H9 (cell line): ENCODE measurements around the gene EHD3. TPM values are rescaled to one million over a fixed set of nuclear protein-coding genes. Genes with fewer than 3 reads are reported as not detected.
A peak's percentile ranks its signal among the peaks of the same experiment; 100 is the strongest.

Experiments used
- DNase-seq: peaks from one replicate; pipeline ENCODE4 v3.0.0-alpha.2; 2017
- H2AFZ ChIP-seq: one replicate; pipeline ENCODE4 v1.6.1; 2013; ENCODE audit warnings: mild to moderate bottlenecking, low read length, control low read depth, moderate library complexity
- H2AK5ac ChIP-seq: 2 replicates; pipeline ENCODE4 v1.6.1; 2013; ENCODE audit warnings: low read length, control low read depth, mixed read lengths; ENCODE audit not compliant: insufficient read length
- H2BK120ac ChIP-seq: one replicate; pipeline ENCODE4 v1.6.1; 2013; ENCODE audit warnings: low read depth, mild to moderate bottlenecking, low read length, control low read depth, inconsistent platforms; ENCODE audit not compliant: poor library complexity, severe bottlenecking
- H2BK12ac ChIP-seq: 2 replicates; pipeline ENCODE4 v1.6.1; 2013; ENCODE audit warnings: low read length, control low read depth, mixed read lengths, low read depth; ENCODE audit not compliant: insufficient read length
- H2BK15ac ChIP-seq: 2 replicates; pipeline ENCODE4 v1.6.1; 2013; ENCODE audit warnings: low read depth, low read length, control low read depth
- H2BK20ac ChIP-seq: one replicate; pipeline ENCODE4 v1.6.1; 2013; ENCODE audit warnings: low read depth, mild to moderate bottlenecking, low read length, control low read depth, inconsistent platforms; ENCODE audit not compliant: poor library complexity, severe bottlenecking
- H2BK5ac ChIP-seq: 2 replicates; pipeline ENCODE4 v1.6.1; 2013; ENCODE audit warnings: low read length, control low read depth, mixed read lengths; ENCODE audit not compliant: insufficient read length
- H3K14ac ChIP-seq: 2 replicates; pipeline ENCODE4 v1.6.1; 2013; ENCODE audit warnings: low read length, control low read depth; ENCODE audit not compliant: insufficient read depth
- H3K18ac ChIP-seq: 2 replicates; pipeline ENCODE4 v1.6.1; 2013; ENCODE audit warnings: low read depth, mild to moderate bottlenecking, mixed read lengths, low read length, control low read depth; ENCODE audit not compliant: insufficient read length
- H3K23ac ChIP-seq: 2 replicates; pipeline ENCODE4 v1.6.1; 2013; ENCODE audit warnings: low read length, control low read depth, mixed read lengths, low read depth; ENCODE audit not compliant: insufficient read length
- H3K23me2 ChIP-seq: 2 replicates; pipeline ENCODE4 v1.6.1; 2013; ENCODE audit warnings: low read depth, mild to moderate bottlenecking, mixed read lengths, low read length, control low read depth; ENCODE audit not compliant: insufficient read length, poor library complexity, severe bottlenecking
- H3K27ac ChIP-seq: 2 replicates; pipeline ENCODE4 v1.5.1; 2013; ENCODE audit warnings: low read length, control low read depth, mixed read lengths, low read depth; ENCODE audit not compliant: insufficient read length
- H3K27me3 ChIP-seq: 2 replicates; pipeline ENCODE4 v1.6.1; 2013; ENCODE audit warnings: low read length, control low read depth, inconsistent platforms; ENCODE audit not compliant: insufficient read depth
- H3K4ac ChIP-seq: 2 replicates; pipeline ENCODE4 v1.6.1; 2013; ENCODE audit warnings: low read depth, mild to moderate bottlenecking, control low read depth, inconsistent platforms, low read length, moderate library complexity
- H3K4me1 ChIP-seq: 2 replicates; pipeline ENCODE4 v1.6.1; 2013; ENCODE audit warnings: low read length, control low read depth, inconsistent platforms; ENCODE audit not compliant: insufficient read depth
- H3K4me2 ChIP-seq: 2 replicates; pipeline ENCODE4 v1.6.1; 2013; ENCODE audit warnings: low read length, control low read depth, mixed read lengths; ENCODE audit not compliant: insufficient read length, insufficient read depth
- H3K56ac ChIP-seq: 2 replicates; pipeline ENCODE4 v1.6.1; 2013; ENCODE audit warnings: low read depth, mild to moderate bottlenecking, mixed read lengths, low read length, control low read depth; ENCODE audit not compliant: insufficient read length
- H3K79me1 ChIP-seq: 2 replicates; pipeline ENCODE4 v1.6.1; 2013; ENCODE audit warnings: low read depth, mild to moderate bottlenecking, moderate library complexity, low read length, control low read depth, inconsistent platforms; ENCODE audit not compliant: insufficient read depth, poor library complexity, severe bottlenecking
- H3K79me2 ChIP-seq: 2 replicates; pipeline ENCODE4 v1.6.1; 2013; ENCODE audit warnings: low read length, control low read depth, inconsistent platforms; ENCODE audit not compliant: insufficient read depth
- H3K9ac ChIP-seq: 2 replicates; pipeline ENCODE4 v1.6.1; 2013; ENCODE audit warnings: low read length, control low read depth, mixed read lengths; ENCODE audit not compliant: insufficient read length; ENCODE audit errors: extremely low read depth
- H3K9me3 ChIP-seq: one replicate; pipeline ENCODE4 v1.6.1; 2013; ENCODE audit warnings: low read depth, low read length, inconsistent platforms; ENCODE audit not compliant: control insufficient read depth
- H3T11ph ChIP-seq: one replicate; pipeline ENCODE4 v1.6.1; 2013; ENCODE audit warnings: mild to moderate bottlenecking, low read length, control low read depth, inconsistent platforms
- H4K20me1 ChIP-seq: one replicate; pipeline ENCODE4 v1.6.1; 2013; ENCODE audit not compliant: control insufficient read depth, insufficient read length, insufficient read depth
- H4K5ac ChIP-seq: 2 replicates; pipeline ENCODE4 v1.6.1; 2013; ENCODE audit warnings: low read depth, mild to moderate bottlenecking, mixed read lengths, low read length, control low read depth; ENCODE audit not compliant: insufficient read length
- H4K8ac ChIP-seq: replicated peaks from 2 replicates; pipeline ENCODE4 v1.6.1; 2013; ENCODE audit warnings: low read length, control low read depth, mixed read lengths, low read depth; ENCODE audit not compliant: insufficient read length
- H4K91ac ChIP-seq: 2 replicates; pipeline ENCODE4 v1.6.1; 2013; ENCODE audit warnings: low read depth, mild to moderate bottlenecking, moderate library complexity, mixed read lengths, low read length, control low read depth; ENCODE audit not compliant: insufficient read length
- H3K27ac Mint-ChIP-seq, 3 experiments: 2 replicates in 2 of 3; 3 replicates in 1 of 3; pipeline ENCODE4 v1.8.0; 2020 to 2021; ENCODE audit warnings: mixed read lengths in 3 of 3, mild to moderate bottlenecking in 1 of 3, moderate library complexity in 1 of 3
- H3K27me3 Mint-ChIP-seq: 2 replicates; pipeline ENCODE4 v1.8.0; 2021; ENCODE audit warnings: low read depth, mild to moderate bottlenecking, moderate library complexity, mixed read lengths
- H3K36me3 Mint-ChIP-seq, 3 experiments: 2 replicates in 2 of 3; 3 replicates in 1 of 3; pipeline ENCODE4 v1.8.0; 2020 to 2021; ENCODE audit warnings: low read depth in 3 of 3, mixed read lengths in 3 of 3; ENCODE audit not compliant: insufficient read depth in 1 of 3
- H3K4me1 Mint-ChIP-seq, 2 experiments: 2 replicates each; pipeline ENCODE4 v1.8.0; 2020; ENCODE audit warnings: mixed read lengths in 2 of 2
- H3K4me3 Mint-ChIP-seq, 2 experiments: 2 replicates in 1 of 2; 3 replicates in 1 of 2; pipeline ENCODE4 v1.8.0; 2020 to 2021; ENCODE audit warnings: mild to moderate bottlenecking in 2 of 2, mixed read lengths in 2 of 2, moderate library complexity in 1 of 2
- H3K9me3 Mint-ChIP-seq, 2 experiments: 2 replicates in 1 of 2; 3 replicates in 1 of 2; pipeline ENCODE4 v1.8.0; 2020; ENCODE audit warnings: mild to moderate bottlenecking in 2 of 2, mixed read lengths in 2 of 2, moderate library complexity in 1 of 2
- WGBS: extraction: QIAGEN DNeasy Blood & Tissue Kit; methylation state at CpG from one replicate; pipeline ENCODE4 v1.1.7; 2013; ENCODE audit warnings: missing lambda C conversion rate, low lambda C conversion rate, mixed read lengths; ENCODE audit not compliant: insufficient read length; ENCODE audit errors: extremely low coverage; 5-methylcytosine and 5-hydroxymethylcytosine counted together
- total RNA-seq: library from RNA; stranded (reverse); gene quantifications from 2 replicates; pipeline ENCODE4 v1.2.1, GENCODE V29; 2021
- TF ChIP-seq, protein P1 (sequence below): fragments of 200-600 bp; sonication (generic); conservative IDR thresholded peaks from 3 replicates; pipeline ENCODE4 v1.8.0; 2021; ENCODE audit warnings: antibody characterized with exemption, mild to moderate bottlenecking

EHD3 gene
- total RNA-seq, 1 experiment from 2014 or later: 8.3 TPM

DNA sequence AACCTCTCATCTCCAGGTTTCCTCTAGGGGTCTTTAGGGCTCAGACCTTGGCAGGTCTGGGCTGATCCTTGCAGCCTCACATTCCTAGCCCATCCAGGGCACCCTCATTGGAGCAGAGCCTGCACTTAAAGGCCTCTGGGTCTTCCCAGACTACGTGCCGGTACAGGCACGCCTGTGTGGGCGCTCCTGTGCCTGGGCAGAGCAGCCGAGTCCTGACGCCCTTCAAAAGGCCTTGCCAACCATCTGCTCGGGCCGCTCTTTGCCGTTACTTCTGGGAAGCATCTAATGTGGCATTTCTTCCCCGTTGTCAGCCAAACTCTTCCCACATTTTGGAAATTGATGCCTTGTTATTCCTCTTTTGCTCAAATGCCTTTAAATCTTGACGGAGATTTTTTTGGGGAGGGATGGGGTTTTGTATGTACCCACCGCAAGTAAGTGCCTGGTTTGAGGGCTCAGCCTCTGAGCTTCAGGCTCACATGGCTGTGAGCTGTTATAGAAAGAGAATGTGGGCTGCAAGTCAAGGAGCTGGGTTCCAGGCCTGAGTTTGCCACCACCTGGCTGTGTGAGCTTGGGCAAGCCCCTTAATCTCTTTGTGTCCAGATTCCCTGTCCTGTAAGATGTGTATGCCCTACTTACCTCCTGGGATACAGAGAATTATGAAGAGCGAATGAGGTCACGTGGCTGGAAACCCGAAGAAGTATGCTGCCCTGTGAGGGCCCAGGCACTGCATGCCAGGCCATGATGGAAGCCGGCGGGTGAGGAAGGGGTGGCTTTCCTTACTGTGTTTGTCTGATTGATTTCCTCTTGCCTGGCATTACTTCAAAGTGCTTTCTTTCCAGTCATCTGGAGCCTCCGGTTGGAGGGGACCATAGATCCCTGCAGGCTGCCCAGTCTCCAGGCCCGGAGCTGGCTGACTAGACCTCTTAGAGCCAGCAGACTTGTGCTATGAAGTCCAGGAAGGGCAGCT is 20.6 kb downstream of the EHD3 start:
- no CpG with 5 or more reads among the region's 19 CpGs for WGBS
- H3K56ac ChIP-seq: no peak overlapping the region
- no peaks in the 10 kb centered on the region for H3K79me2 ChIP-seq
- H3K18ac ChIP-seq: no peak overlapping the region
- H3K4me3 Mint-ChIP-seq: no peak overlapping the region
- no peak overlapping the region for H3K9ac ChIP-seq
- H4K91ac ChIP-seq: no peak overlapping the region
- no peak overlapping the region for H3K4me2 ChIP-seq
- no peak overlapping the region for H2BK120ac ChIP-seq
- H3K4ac ChIP-seq: no peak overlapping the region
- no peak overlapping the region for H3K23ac ChIP-seq
- no peak overlapping the region for H2BK12ac ChIP-seq
- H4K8ac ChIP-seq: no peak overlapping the region
- H3K9me3 ChIP-seq: no peaks in the 10 kb centered on the region
- peaks cover 0 to 3% (median 3%) of the 10 kb centered on the region in 3 experiments; a peak in 3 of 7 replicates for H3K36me3 Mint-ChIP-seq
- no peak for DNase-seq
- no peak overlapping the region for H2AK5ac ChIP-seq
- H3K4me1 ChIP-seq: no peaks in the 10 kb centered on the region
- H2BK20ac ChIP-seq: no peak overlapping the region
- H3K14ac ChIP-seq: no peak overlapping the region
- H3K27ac Mint-ChIP-seq: peak overlapping the region in 1 of 3 experiments; percentile 44; a peak in 2 of 7 replicates
- no peaks in the 10 kb centered on the region for H3K9me3 Mint-ChIP-seq
- H3K23me2 ChIP-seq: no peaks in the 10 kb centered on the region
- H3K27me3 ChIP-seq: no peaks in the 10 kb centered on the region
- peaks cover 32 to 44% of the 10 kb centered on the region in 2 experiments for H3K4me1 Mint-ChIP-seq
- H3T11ph ChIP-seq: no peak overlapping the region
- TF ChIP-seq, protein P1, sequence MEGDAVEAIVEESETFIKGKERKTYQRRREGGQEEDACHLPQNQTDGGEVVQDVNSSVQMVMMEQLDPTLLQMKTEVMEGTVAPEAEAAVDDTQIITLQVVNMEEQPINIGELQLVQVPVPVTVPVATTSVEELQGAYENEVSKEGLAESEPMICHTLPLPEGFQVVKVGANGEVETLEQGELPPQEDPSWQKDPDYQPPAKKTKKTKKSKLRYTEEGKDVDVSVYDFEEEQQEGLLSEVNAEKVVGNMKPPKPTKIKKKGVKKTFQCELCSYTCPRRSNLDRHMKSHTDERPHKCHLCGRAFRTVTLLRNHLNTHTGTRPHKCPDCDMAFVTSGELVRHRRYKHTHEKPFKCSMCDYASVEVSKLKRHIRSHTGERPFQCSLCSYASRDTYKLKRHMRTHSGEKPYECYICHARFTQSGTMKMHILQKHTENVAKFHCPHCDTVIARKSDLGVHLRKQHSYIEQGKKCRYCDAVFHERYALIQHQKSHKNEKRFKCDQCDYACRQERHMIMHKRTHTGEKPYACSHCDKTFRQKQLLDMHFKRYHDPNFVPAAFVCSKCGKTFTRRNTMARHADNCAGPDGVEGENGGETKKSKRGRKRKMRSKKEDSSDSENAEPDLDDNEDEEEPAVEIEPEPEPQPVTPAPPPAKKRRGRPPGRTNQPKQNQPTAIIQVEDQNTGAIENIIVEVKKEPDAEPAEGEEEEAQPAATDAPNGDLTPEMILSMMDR: no peak
- no peaks in the 10 kb centered on the region for H4K20me1 ChIP-seq
- H2BK5ac ChIP-seq: no peak overlapping the region
- H3K27ac ChIP-seq: no peak overlapping the region
- no peaks in the 10 kb centered on the region; the same call in 1 of the 2 replicates for H3K27me3 Mint-ChIP-seq
- no peak overlapping the region for H4K5ac ChIP-seq
- H3K79me1 ChIP-seq: no peaks in the 10 kb centered on the region
- no peak overlapping the region for H2AFZ ChIP-seq
- no peak overlapping the region for H2BK15ac ChIP-seq
